Keratinocyte (primary cell): Measurements from ENCODE around the gene ZFP36L2. TPM values are rescaled to one million over a fixed set of nuclear protein-coding genes. Genes with fewer than 3 reads are reported as not detected.

Experiments used
- DNase-seq: peaks from one replicate; pipeline ENCODE4 v3.0.0-alpha.2; 2011; ENCODE audit warnings: low read depth, missing footprints, low spot score
- FAIRE-seq: peaks from 2 replicates; lab custom pipeline; 2011; peaks lifted over from hg19 to GRCh38; lab: Jason Lieb, UNC
- H2AFZ ChIP-seq: 2 replicates; pipeline ENCODE4 v1.6.0; 2012; ENCODE audit warnings: low read length, control low read depth, inconsistent platforms; ENCODE audit not compliant: control insufficient read depth
- H3K27ac ChIP-seq: 2 replicates; pipeline ENCODE4 v1.5.1; 2011; ENCODE audit warnings: low read length; ENCODE audit not compliant: control insufficient read depth, insufficient read depth
- H3K27me3 ChIP-seq: 3 replicates; pipeline ENCODE4 v1.6.0; 2011; ENCODE audit warnings: low read length; ENCODE audit not compliant: control insufficient read depth, insufficient read depth; ENCODE audit errors: extremely low read depth
- H3K36me3 ChIP-seq, 2 experiments: 2 replicates in 1 of 2; 3 replicates in 1 of 2; pipeline ENCODE4 v1.5.1; 2011; ENCODE audit warnings: low read length in 2 of 2, mild to moderate bottlenecking in 1 of 2; ENCODE audit not compliant: control insufficient read depth in 2 of 2, insufficient read depth in 2 of 2; ENCODE audit errors: extremely low read depth in 1 of 2
- H3K4me1 ChIP-seq: 3 replicates; pipeline ENCODE4 v1.5.1; 2011; ENCODE audit warnings: low read length; ENCODE audit not compliant: control insufficient read depth, insufficient read depth; ENCODE audit errors: extremely low read depth
- H3K4me2 ChIP-seq: 3 replicates; pipeline ENCODE4 v1.6.0; 2011; ENCODE audit warnings: low read depth, low read length; ENCODE audit not compliant: control insufficient read depth, insufficient read depth; ENCODE audit errors: extremely low read depth
- H3K4me3 ChIP-seq, 3 experiments: fragments of 200-600 bp in 1 of 3; sonication (generic) in 1 of 3; 2 replicates in 2 of 3; 3 replicates in 1 of 3; pipeline ENCODE4 v1.5.1; 2011 to 2016; ENCODE audit warnings: low read length in 3 of 3, mild to moderate bottlenecking in 3 of 3, control low read depth in 2 of 3, inconsistent platforms in 1 of 3, low read depth in 1 of 3, mixed read lengths in 1 of 3, mixed run types in 1 of 3, moderate library complexity in 1 of 3; ENCODE audit not compliant: control insufficient read depth in 2 of 3, insufficient read depth in 2 of 3; ENCODE audit errors: extremely low read depth in 1 of 3
- H3K79me2 ChIP-seq: 2 replicates; pipeline ENCODE4 v1.6.0; 2012; ENCODE audit warnings: low read length; ENCODE audit not compliant: control insufficient read depth, insufficient read depth
- H3K9ac ChIP-seq: 3 replicates; pipeline ENCODE4 v1.6.0; 2011; ENCODE audit warnings: low read length; ENCODE audit not compliant: control insufficient read depth, insufficient read depth; ENCODE audit errors: extremely low read depth
- H3K9me1 ChIP-seq: 3 replicates; pipeline ENCODE4 v1.6.0; 2011; ENCODE audit warnings: low read length; ENCODE audit not compliant: control insufficient read depth, insufficient read depth; ENCODE audit errors: extremely low read depth
- H3K9me3 ChIP-seq: 2 replicates; pipeline ENCODE4 v1.5.1; 2012; ENCODE audit warnings: low read depth, low read length; ENCODE audit not compliant: control insufficient read depth
- H4K20me1 ChIP-seq: 3 replicates; pipeline ENCODE4 v1.6.0; 2011; ENCODE audit warnings: low read length; ENCODE audit not compliant: control insufficient read depth, insufficient read depth; ENCODE audit errors: extremely low read depth
- CTCF ChIP-seq, 3 experiments: IDR thresholded peaks in 1 of 3; conservative IDR thresholded peaks in 1 of 3; optimal IDR thresholded peaks in 1 of 3; 2 replicates in 2 of 3; 3 replicates in 1 of 3; pipeline versions ENCODE3 to v1.5.1; 2011; ENCODE audit warnings: low read length in 3 of 3, mild to moderate bottlenecking in 3 of 3, moderate library complexity in 2 of 3, control low read depth in 1 of 3, inconsistent platforms in 1 of 3; ENCODE audit not compliant: insufficient read depth in 2 of 3; ENCODE audit errors: extremely low read depth in 1 of 3
- EZH2 ChIP-seq: IDR thresholded peaks from one replicate; pipeline ENCODE4 v1.6.1; 2012; ENCODE audit warnings: inconsistent platforms, mild to moderate bottlenecking, low read length, moderate library complexity
- dilution Hi-C: fragments of 300-500 bp; cut with MboI; formaldehyde crosslinking; loops from one replicate; pipeline ENCODE4 v1.7.0; 2020; ENCODE audit warnings: low sequenced_read_pairs; ENCODE audit not compliant: extremely low pct_ligation_motif_present
- polyA plus RNA-seq, 5 experiments: library from polyadenylated mRNA; depleted of rRNA in 3 of 5; stranded (reverse) in 3 of 5; stranded (forward) in 1 of 5; unstranded in 1 of 5; fragments of >200 nt; gene quantifications; 1 replicate in 1 of 5; 2 replicates in 3 of 5; 3 replicates in 1 of 5; pipeline versions ENCODE4 v1.2.1 to v1.2.3, GENCODE V29; 2011 to 2012; ENCODE audit warnings: missing spikeins in 2 of 5, low read depth in 1 of 5, low replicate concordance in 1 of 5

Gene ZFP36L2
- polyA plus RNA-seq, 1 donor (not counting 4 experiments of a cell fraction or from before 2014, with no cell fraction given) = 52.4 TPM

DNA sequence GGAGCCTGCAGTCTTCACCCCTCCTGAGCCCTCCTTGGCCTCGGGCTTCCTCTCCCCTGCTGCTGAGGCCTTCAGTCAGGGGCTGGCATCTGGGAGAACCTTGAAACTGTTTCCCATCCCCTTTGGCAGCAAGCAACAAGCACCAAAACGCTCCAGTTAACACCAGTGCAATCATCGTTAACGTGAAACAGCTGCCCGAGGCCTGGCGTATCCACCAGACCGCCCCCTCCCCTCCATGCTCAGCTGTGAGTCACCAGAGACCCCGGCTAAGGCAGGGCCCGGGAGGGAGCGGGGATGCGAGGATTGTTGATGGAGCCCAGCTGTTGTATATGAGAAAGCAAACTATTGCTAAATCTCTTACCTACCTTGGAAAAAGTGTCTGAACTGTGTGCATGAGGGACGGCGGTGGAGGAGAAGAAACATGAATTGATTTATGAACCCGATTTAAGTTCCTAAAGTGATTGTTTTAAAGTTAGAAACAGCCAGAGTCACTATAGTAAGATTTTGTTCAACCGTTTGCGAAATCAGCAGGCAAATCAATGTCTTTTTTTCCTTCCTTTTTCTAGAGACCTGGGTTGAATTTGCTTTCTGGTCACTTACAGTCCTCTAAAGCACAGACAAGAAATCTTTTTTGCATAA lies 5.2 kb downstream of the ZFP36L2 start:
- TF ChIP-seq EZH2 = no peak
- TF ChIP-seq CTCF (optimal IDR thresholded peaks at IDR 0.05 in 1 of 3, IDR thresholded peaks at IDR 0.05 in 1 of 3, conservative IDR thresholded peaks at IDR 0.05 in 1 of 3; ENCODE audit: extremely low read depth in 1 of 3, insufficient read depth in 2 of 3, low read length in 3 of 3) = no peak
- Histone ChIP-seq H3K4me1 (peaks cover 44% of the 10 kb centered on the region), H3K4me2 (peak overlapping the region; percentile 87), H2AFZ (no peak overlapping the region), H3K4me3 (peak overlapping the region in 2 of 3 experiments; percentile 18 to 87), H3K79me2 (peaks cover 34% of the 10 kb centered on the region), H4K20me1 (peaks cover 16% of the 10 kb centered on the region), H3K9me3 (no peaks in the 10 kb centered on the region), H3K9me1 (no peaks in the 10 kb centered on the region), H3K36me3 (peaks cover 4 to 14% of the 10 kb centered on the region in 2 experiments), H3K9ac (peak overlapping the region; percentile 94), H3K27me3 (no peaks in the 10 kb centered on the region), H3K27ac (peak overlapping the region; percentile 89)
- dilution Hi-C loops = no loop called here
- DNase-seq (no peak), FAIRE-seq (no peak)

DNA sequence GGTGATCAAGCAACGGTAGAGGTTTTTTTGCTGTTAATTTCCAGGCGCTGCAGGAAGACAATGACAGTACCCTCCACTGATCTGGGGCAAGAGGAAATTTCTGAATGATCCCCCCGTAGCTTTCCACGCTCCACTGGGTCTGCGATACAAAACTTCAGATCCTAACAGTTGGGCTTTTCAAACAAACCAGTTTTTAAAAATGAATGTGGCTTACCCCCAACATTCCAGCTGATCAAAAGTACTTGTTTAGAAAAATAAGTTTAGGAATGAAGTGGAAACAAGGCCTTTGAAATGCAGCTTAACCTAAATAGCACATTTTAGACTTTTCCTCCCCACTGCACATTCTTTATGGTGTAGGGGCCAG lies 5.7 kb downstream of the ZFP36L2 start:
- Histone ChIP-seq H4K20me1 (peaks cover 14% of the 10 kb centered on the region), H3K79me2 (peaks cover 29% of the 10 kb centered on the region), H3K27ac (peak overlapping the region; percentile 89), H3K9ac (peak overlapping the region; percentile 94), H2AFZ (no peak overlapping the region), H3K9me1 (no peaks in the 10 kb centered on the region), H3K27me3 (no peaks in the 10 kb centered on the region), H3K36me3 (peaks cover 4 to 14% of the 10 kb centered on the region in 2 experiments), H3K4me2 (peak overlapping the region; percentile 87), H3K4me3 (peak overlapping the region in 1 of 3 experiments; percentile 87), H3K4me1 (peaks cover 44% of the 10 kb centered on the region), H3K9me3 (no peaks in the 10 kb centered on the region)
- no peak for TF ChIP-seq CTCF (optimal IDR thresholded peaks at IDR 0.05 in 1 of 3, IDR thresholded peaks at IDR 0.05 in 1 of 3, conservative IDR thresholded peaks at IDR 0.05 in 1 of 3; ENCODE audit: extremely low read depth in 1 of 3, insufficient read depth in 2 of 3, low read length in 3 of 3)
- TF ChIP-seq EZH2 = no peak
- dilution Hi-C loops = no loop called here
- FAIRE-seq = no peak
- DNase-seq = no peak
